K562 (cell line): ENCODE data around the gene MTF1.

Source experiments
- EZH2 ChIP-seq: IDR thresholded peaks from 2 replicates; pipeline ENCODE4 v1.6.1; 2012; ENCODE audit warnings: low read depth, mild to moderate bottlenecking, inconsistent platforms, low read length, borderline replicate concordance
- RFX5 ChIP-seq: IDR thresholded peaks from 2 replicates; pipeline ENCODE4 v1.6.1; 2011; ENCODE audit warnings: low read depth, mild to moderate bottlenecking, improper control_type of control experiment, low read length
- TOE1 ChIP-seq, 2 experiments: fragments of 450-650 bp in 1 of 2; sonication (generic) in 1 of 2; formaldehyde crosslinking in 1 of 2; IDR thresholded peaks; 2 replicates each; pipeline versions ENCODE4 v1.7.1 to v1.8.0; 2016 to 2022; ENCODE audit warnings: borderline replicate concordance in 2 of 2, mild to moderate bottlenecking in 2 of 2, antibody characterized with exemption in 1 of 2, inconsistent platforms in 1 of 2, low read depth in 1 of 2, missing genetic modification reagents in 1 of 2, moderate library complexity in 1 of 2
- ZBTB1 ChIP-seq: sonication (generic); formaldehyde crosslinking; IDR thresholded peaks from 2 replicates; pipeline ENCODE4 v1.8.1; 2023; ENCODE audit warnings: missing genetic modification reagents, low read depth, mild to moderate bottlenecking, borderline replicate concordance
- ZNF224 ChIP-seq: sonication (generic); formaldehyde crosslinking; IDR thresholded peaks from 2 replicates; pipeline ENCODE4 v1.8.0; 2022; ENCODE audit warnings: mild to moderate bottlenecking, missing genetic modification reagents
- ZNF324 ChIP-seq: fragments of 250-450 bp; sonication (Bioruptor Pico); IDR thresholded peaks from 2 replicates; pipeline ENCODE4 v1.4.0; 2020; ENCODE audit warnings: mild to moderate bottlenecking
- ZNF354B ChIP-seq: fragments of 250-450 bp; sonication (Bioruptor Pico); IDR thresholded peaks from 2 replicates; pipeline ENCODE4 v1.4.0; 2020
- ZNF57 ChIP-seq: fragments of 450-650 bp; formaldehyde crosslinking; IDR thresholded peaks from 2 replicates; pipeline ENCODE4 v1.4.0; 2020; ENCODE audit warnings: mild to moderate bottlenecking, moderate library complexity
- TF ChIP-seq, protein P1 (sequence below), 2 experiments: fragments of 450-650 bp; conservative IDR thresholded peaks; 2 replicates each; pipeline ENCODE4 v1.6.1; 2017; ENCODE audit warnings: mild to moderate bottlenecking in 2 of 2, moderate library complexity in 2 of 2

DNA sequence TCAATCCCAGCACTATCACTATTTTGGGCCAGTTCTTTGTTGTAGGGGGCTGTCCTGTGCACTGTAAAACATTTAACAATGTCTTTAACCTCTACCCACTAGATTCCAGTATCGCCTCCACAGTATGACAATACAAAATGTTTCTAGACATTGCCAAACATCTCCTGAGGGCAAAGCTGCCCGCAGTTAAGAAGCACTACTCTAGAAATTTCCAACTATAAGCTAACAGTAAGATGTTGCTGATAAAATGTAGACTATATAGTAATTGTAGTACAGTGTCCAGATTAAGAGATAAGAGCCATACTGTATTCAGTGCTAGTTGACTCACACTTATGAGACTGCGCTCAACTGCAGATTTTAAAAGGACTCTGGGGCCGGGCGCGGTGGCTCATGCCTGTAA lies 5.0 kb downstream of the MTF1 start:
- TF ChIP-seq RFX5 (no peak), TOE1 (IDR thresholded peaks at IDR 0.05; ENCODE audit: borderline replicate concordance) (no peak), TOE1 (CRISPR knock-in tag; IDR thresholded peaks at IDR 0.05; ENCODE audit: borderline replicate concordance, low read depth) (no peak), ZNF57 (CRISPR knock-in tag) (no peak), ZNF224 (CRISPR knock-in tag) (no peak), ZBTB1 (no peak), ZNF324 (CRISPR knock-in tag) (no peak), EZH2 (no peak), ZNF354B (CRISPR knock-in tag) (no peak)
- TF ChIP-seq, protein P1, sequence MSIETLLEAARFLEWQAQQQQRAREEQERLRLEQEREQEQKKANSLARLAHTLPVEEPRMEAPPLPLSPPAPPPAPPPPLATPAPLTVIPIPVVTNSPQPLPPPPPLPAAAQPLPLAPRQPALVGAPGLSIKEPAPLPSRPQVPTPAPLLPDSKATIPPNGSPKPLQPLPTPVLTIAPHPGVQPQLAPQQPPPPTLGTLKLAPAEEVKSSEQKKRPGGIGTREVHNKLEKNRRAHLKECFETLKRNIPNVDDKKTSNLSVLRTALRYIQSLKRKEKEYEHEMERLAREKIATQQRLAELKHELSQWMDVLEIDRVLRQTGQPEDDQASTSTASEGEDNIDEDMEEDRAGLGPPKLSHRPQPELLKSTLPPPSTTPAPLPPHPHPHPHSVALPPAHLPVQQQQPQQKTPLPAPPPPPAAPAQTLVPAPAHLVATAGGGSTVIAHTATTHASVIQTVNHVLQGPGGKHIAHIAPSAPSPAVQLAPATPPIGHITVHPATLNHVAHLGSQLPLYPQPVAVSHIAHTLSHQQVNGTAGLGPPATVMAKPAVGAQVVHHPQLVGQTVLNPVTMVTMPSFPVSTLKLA (conservative IDR thresholded peaks at IDR 0.05), result no peak
